ENCODE results near the gene FANCG.

Gene FANCG

GRCh38 chr9:35060548-35061207, 19.1 kb downstream of the FANCG start:
- TF ChIP-seq CTCF (conservative IDR thresholded peaks at IDR 0.05; ENCODE audit: low read length) = no peak
- no peak overlapping the region for H3K4me3 ChIP-seq (ENCODE audit: low read length)
- no peak for DNase-seq (ENCODE audit: low read depth)

- H3K4me3 ChIP-seq (ENCODE audit: low read length) = no peak overlapping the region
- no peak for TF ChIP-seq CTCF (conservative IDR thresholded peaks at IDR 0.05; ENCODE audit: low read length)
- no peak for DNase-seq (ENCODE audit: low read depth)
Observed at GRCh38 chr9:35059438-35059837, 20.3 kb downstream of the FANCG start.

GRCh38 chr9:35057271-35057620, 22.5 kb downstream of the FANCG start:
- no peak for DNase-seq (ENCODE audit: low read depth)
- H3K4me3 ChIP-seq (ENCODE audit: low read length) = no peak overlapping the region
- TF ChIP-seq CTCF (conservative IDR thresholded peaks at IDR 0.05; ENCODE audit: low read length) = no peak

GRCh38 chr9:35056571-35057270, 23.0 kb downstream of the FANCG start:
- H3K4me3 ChIP-seq (ENCODE audit: low read length) = no peak overlapping the region
- no peak for TF ChIP-seq CTCF (conservative IDR thresholded peaks at IDR 0.05; ENCODE audit: low read length)

GRCh38 chr9:35054871-35055644, 24.7 kb downstream of the FANCG start:
- no peak for DNase-seq (ENCODE audit: low read depth)
- TF ChIP-seq CTCF (conservative IDR thresholded peaks at IDR 0.05; ENCODE audit: low read length) = no peak
- no peak overlapping the region for H3K4me3 ChIP-seq (ENCODE audit: low read length)

More at GRCh38 chr9:35056571-35057270, 23.0 kb downstream of the FANCG start:
- no peak for DNase-seq (ENCODE audit: low read depth)

GRCh38 chr9:35054185-35054835, 25.4 kb downstream of the FANCG start:
- DNase-seq (ENCODE audit: low read depth) = no peak
- no peak for TF ChIP-seq CTCF (conservative IDR thresholded peaks at IDR 0.05; ENCODE audit: low read length)
- no peak overlapping the region for H3K4me3 ChIP-seq (ENCODE audit: low read length)
